Measurements from ENCODE around the gene CDH22. TPM values are rescaled to one million over a fixed set of nuclear protein-coding genes. Genes with fewer than 3 reads are reported as not detected.
A peak's percentile ranks its signal among the peaks of the same experiment; 100 is the strongest.

The CDH22 gene
- total and polyA plus RNA-seq, 5 donors from 2014 or later = not detected

DNA sequence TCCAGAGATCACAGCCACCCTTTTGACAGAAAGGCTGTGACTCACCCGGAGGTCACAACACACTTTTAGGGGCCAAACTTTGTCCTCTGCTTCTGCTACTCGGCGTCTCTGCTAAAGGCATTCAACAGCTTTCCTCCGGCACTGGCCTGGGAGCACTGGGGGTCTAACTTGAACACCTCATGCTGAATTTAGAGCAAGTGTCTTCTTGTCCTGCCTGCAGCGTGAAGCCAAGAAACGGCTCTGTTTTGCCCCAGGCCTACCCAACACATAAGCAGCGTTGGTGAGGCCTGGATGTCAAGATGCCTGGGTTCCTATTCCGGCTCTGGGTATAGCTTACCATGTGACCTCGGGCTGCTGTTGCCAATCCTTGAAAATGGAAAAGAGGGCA lies 2.3 kb downstream of the CDH22 start:
- peaks cover 31% of the 10 kb centered on the region for H3K27me3 ChIP-seq (ENCODE audit: control insufficient read depth, insufficient read depth, low read length)
- Mint-ChIP-seq H3K36me3 (no peaks in the 10 kb centered on the region), H3K9me3 (peaks cover 0 to 2% (median 0%) of the 10 kb centered on the region in 7 donors), H3K4me3 (no peak overlapping the region), H3K27ac (no peak overlapping the region), H3K27me3 (peaks cover 48% of the 10 kb centered on the region), H3K4me1 (peaks cover 0 to 19% (median 10%) of the 10 kb centered on the region in 4 donors)
- DNase-seq = no peak
- H3K4me1 ChIP-seq (ENCODE audit: control insufficient read depth, insufficient read depth, low read length, poor library complexity, severe bottlenecking) = peaks cover 20% of the 10 kb centered on the region
- no peak overlapping the region for H3K4me3 ChIP-seq (ENCODE audit: low read depth, low read length)
- no peaks in the 10 kb centered on the region for H3K36me3 ChIP-seq (ENCODE audit: control insufficient read depth, insufficient read depth, low read length)
- no peak for ATAC-seq (ENCODE audit: low read depth in 2 of 2)
- H3K9me3 ChIP-seq (ENCODE audit: control insufficient read depth in 2 of 2, low read length in 2 of 2) = no peaks in the 10 kb centered on the region
- no peak overlapping the region for H3K27ac ChIP-seq (ENCODE audit: insufficient read depth, low read length, poor library complexity, severe bottlenecking)

DNA sequence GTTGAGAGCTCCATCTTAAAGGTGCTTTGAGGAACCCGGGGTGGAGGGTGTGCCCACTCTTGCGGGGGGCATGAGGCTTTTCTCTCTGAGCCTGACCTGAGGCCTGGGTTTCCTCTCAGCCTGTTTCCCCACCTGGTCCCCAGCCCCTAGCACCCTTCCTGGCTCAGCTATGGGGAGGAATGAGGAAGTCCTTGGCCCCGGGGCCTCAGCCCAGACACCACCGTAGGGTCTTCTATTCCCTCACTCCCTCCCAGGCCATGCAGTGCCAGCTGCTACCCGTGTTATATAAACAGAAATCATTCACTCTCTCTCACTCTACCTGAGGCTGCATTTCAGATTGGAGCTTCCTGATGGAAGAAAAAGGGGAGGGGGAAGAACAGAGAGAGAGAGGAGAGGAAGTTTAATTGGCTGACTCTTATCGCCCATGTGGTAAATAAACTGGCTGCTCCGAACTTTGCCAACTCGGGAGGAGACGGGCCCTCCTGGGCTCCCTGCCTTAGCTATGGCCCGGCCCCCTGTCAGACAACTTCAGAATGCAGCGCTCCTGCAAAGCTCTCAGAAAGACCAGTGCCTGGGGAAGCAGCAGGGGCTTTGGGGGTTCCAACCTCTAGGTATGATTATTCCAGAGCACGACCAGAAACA lies 2.8 kb downstream of the CDH22 start:
- no peak overlapping the region for H3K4me3 ChIP-seq (ENCODE audit: low read depth, low read length)
- H3K27me3 ChIP-seq (ENCODE audit: control insufficient read depth, insufficient read depth, low read length) = peaks cover 26% of the 10 kb centered on the region
- DNase-seq (no peak), ATAC-seq (ENCODE audit: low read depth in 2 of 2) (no peak)
- Mint-ChIP-seq H3K36me3 (no peaks in the 10 kb centered on the region), H3K27me3 (peaks cover 42% of the 10 kb centered on the region), H3K4me3 (peak overlapping the region in 1 of 4 donors; percentile 34), H3K4me1 (peaks cover 0 to 19% (median 9%) of the 10 kb centered on the region in 4 donors), H3K27ac (no peak overlapping the region), H3K9me3 (peaks cover 0 to 2% (median 0%) of the 10 kb centered on the region in 7 donors)
- no peaks in the 10 kb centered on the region for H3K36me3 ChIP-seq (ENCODE audit: control insufficient read depth, insufficient read depth, low read length)
- no peak overlapping the region for H3K27ac ChIP-seq (ENCODE audit: insufficient read depth, low read length, poor library complexity, severe bottlenecking)
- no peaks in the 10 kb centered on the region for H3K9me3 ChIP-seq (ENCODE audit: control insufficient read depth in 2 of 2, low read length in 2 of 2)
- H3K4me1 ChIP-seq (ENCODE audit: control insufficient read depth, insufficient read depth, low read length, poor library complexity, severe bottlenecking) = peaks cover 20% of the 10 kb centered on the region

DNA sequence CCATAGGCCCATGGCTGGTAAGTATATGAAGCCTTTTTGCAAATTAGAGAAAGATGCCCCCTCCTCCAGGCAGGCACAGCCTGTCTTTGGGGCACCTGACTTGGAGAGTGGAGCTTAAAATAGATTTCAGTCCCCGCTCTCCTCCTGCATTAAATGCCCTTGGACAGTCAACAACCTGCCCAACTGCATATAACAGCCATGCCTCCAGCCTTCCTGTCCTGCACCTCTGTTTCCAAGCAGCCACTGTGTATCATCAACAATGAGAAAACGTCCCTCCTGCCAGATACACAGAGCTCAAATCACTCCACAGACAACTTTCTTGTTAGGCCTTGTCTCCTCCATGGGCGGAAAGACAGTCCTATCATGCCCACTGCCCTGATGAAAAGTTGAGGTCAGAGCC lies 3.4 kb downstream of the CDH22 start:
- no peaks in the 10 kb centered on the region for H3K36me3 Mint-ChIP-seq
- H3K27ac Mint-ChIP-seq = no peak overlapping the region
- DNase-seq (no peak), ATAC-seq (ENCODE audit: low read depth in 2 of 2) (no peak)
- H3K9me3 Mint-ChIP-seq = peaks cover 0 to 2% (median 0%) of the 10 kb centered on the region in 7 donors
- peaks cover 20% of the 10 kb centered on the region for H3K27me3 ChIP-seq (ENCODE audit: control insufficient read depth, insufficient read depth, low read length)
- no peak overlapping the region for H3K4me3 ChIP-seq (ENCODE audit: low read depth, low read length)
- H3K9me3 ChIP-seq (ENCODE audit: control insufficient read depth in 2 of 2, low read length in 2 of 2) = no peaks in the 10 kb centered on the region
- H3K4me1 Mint-ChIP-seq = peaks cover 0 to 17% (median 6%) of the 10 kb centered on the region in 4 donors
- no peak overlapping the region for H3K4me3 Mint-ChIP-seq
- no peak overlapping the region for H3K27ac ChIP-seq (ENCODE audit: insufficient read depth, low read length, poor library complexity, severe bottlenecking)
- no peaks in the 10 kb centered on the region for H3K36me3 ChIP-seq (ENCODE audit: control insufficient read depth, insufficient read depth, low read length)
- H3K27me3 Mint-ChIP-seq = peaks cover 36% of the 10 kb centered on the region
- H3K4me1 ChIP-seq (ENCODE audit: control insufficient read depth, insufficient read depth, low read length, poor library complexity, severe bottlenecking) = peaks cover 20% of the 10 kb centered on the region

DNA sequence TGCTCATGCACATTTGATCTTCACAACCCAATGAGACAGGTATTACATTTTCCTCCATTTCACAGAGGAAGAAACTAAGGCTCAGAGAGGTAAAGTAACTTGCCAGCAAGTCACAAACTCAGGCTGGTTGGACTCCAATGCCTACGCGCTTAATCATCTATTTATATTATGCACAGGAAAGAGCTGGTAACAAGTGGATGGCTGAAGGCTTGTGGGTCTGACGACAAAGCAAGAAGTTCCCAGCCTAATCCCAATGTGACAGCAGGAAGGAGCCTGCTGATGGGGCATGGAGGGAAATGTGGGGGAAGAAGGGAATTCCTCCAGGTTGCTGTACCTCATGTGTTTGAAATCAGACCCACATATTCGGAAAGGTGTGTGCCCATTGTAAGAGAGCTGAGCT lies 3.9 kb downstream of the CDH22 start:
- Histone ChIP-seq H3K4me3 (ENCODE audit: low read depth, low read length) (no peak overlapping the region), H3K36me3 (ENCODE audit: control insufficient read depth, insufficient read depth, low read length) (no peaks in the 10 kb centered on the region), H3K9me3 (ENCODE audit: control insufficient read depth in 2 of 2, low read length in 2 of 2) (no peaks in the 10 kb centered on the region), H3K4me1 (ENCODE audit: control insufficient read depth, insufficient read depth, low read length, poor library complexity, severe bottlenecking) (peaks cover 20% of the 10 kb centered on the region), H3K27ac (ENCODE audit: insufficient read depth, low read length, poor library complexity, severe bottlenecking) (no peak overlapping the region), H3K27me3 (ENCODE audit: control insufficient read depth, insufficient read depth, low read length) (peaks cover 17% of the 10 kb centered on the region)
- Mint-ChIP-seq H3K4me1 (peaks cover 0 to 13% (median 3%) of the 10 kb centered on the region in 4 donors), H3K36me3 (no peaks in the 10 kb centered on the region), H3K4me3 (peak overlapping the region in 1 of 4 donors; percentile 44), H3K27me3 (peaks cover 32% of the 10 kb centered on the region), H3K9me3 (no peaks in the 10 kb centered on the region), H3K27ac (no peak overlapping the region)
- no peak for DNase-seq
- no peak for ATAC-seq (ENCODE audit: low read depth in 2 of 2)

DNA sequence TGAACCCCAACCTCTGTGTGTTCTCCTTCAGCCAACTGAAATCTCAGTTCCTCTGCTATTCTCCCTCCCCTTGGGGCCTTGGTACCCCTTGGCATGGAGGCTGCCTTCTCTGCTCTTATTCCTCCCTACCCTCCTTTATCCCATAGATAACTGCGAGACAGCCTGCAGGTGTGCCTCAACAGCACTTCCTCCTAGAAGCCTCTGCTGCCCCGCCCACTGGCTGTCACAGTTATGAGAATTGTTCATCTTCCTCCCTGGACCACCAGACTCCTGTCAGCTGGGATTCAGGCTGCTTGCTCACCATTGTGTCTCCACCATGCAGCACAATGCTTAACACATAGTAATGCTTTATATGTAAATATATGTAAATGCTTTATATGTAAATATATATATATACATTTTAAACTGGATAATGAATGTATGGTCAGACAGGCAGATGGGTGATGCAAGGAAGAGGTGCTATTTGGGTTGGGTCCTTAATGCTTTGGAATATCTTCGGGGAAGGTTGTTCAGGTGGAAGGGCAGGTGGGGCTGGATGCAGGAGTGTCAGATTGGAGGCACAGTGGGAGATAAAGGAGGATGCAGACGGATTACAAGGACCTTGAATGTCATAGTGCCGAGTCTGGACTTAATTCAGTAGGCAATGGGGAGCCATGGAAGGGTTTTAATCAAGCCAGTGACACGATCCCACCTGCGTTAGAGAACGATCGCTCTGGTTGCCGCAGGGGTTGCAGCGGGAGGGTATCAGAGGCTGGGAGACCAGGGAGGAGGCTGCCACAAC lies 4.9 kb downstream of the CDH22 start:
- Mint-ChIP-seq H3K27me3 (peaks cover 22% of the 10 kb centered on the region), H3K4me3 (no peak overlapping the region), H3K36me3 (no peaks in the 10 kb centered on the region), H3K4me1 (peaks cover 0 to 10% (median 1%) of the 10 kb centered on the region in 4 donors), H3K9me3 (no peaks in the 10 kb centered on the region), H3K27ac (no peak overlapping the region)
- Histone ChIP-seq H3K4me3 (ENCODE audit: low read depth, low read length) (no peak overlapping the region), H3K36me3 (ENCODE audit: control insufficient read depth, insufficient read depth, low read length) (no peaks in the 10 kb centered on the region), H3K9me3 (ENCODE audit: control insufficient read depth in 2 of 2, low read length in 2 of 2) (no peaks in the 10 kb centered on the region), H3K27me3 (ENCODE audit: control insufficient read depth, insufficient read depth, low read length) (peaks cover 13% of the 10 kb centered on the region), H3K4me1 (ENCODE audit: control insufficient read depth, insufficient read depth, low read length, poor library complexity, severe bottlenecking) (peaks cover 15% of the 10 kb centered on the region), H3K27ac (ENCODE audit: insufficient read depth, low read length, poor library complexity, severe bottlenecking) (no peak overlapping the region)
- no peak for ATAC-seq (ENCODE audit: low read depth in 2 of 2)
- no peak for DNase-seq

DNA sequence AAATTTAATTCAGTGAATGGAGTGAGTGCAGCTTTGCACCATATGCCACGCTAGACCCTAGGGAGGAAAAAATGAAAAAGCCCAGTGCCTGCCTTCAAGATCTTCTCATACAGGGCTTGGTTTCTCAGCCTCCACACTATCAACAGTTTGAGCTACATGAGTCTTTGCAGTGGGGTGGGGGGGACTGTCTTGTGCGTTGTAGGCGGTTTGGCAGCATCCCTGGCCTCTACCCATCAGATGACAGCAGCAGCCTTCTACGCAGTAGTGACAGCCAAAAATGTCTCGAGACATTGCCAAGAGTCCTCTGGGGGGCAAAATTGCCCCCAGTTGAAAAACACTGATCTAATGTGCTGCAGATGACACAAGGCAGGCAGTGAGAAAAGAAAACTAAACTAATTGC lies 6.2 kb downstream of the CDH22 start:
- ATAC-seq (ENCODE audit: low read depth in 2 of 2) (no peak), DNase-seq (no peak)
- Mint-ChIP-seq H3K27me3 (peaks cover 22% of the 10 kb centered on the region), H3K4me1 (peaks cover 0 to 8% (median 1%) of the 10 kb centered on the region in 4 donors), H3K27ac (no peak overlapping the region), H3K9me3 (no peaks in the 10 kb centered on the region), H3K4me3 (no peak overlapping the region), H3K36me3 (no peaks in the 10 kb centered on the region)
- Histone ChIP-seq H3K27ac (ENCODE audit: insufficient read depth, low read length, poor library complexity, severe bottlenecking) (no peak overlapping the region), H3K4me3 (ENCODE audit: low read depth, low read length) (no peak overlapping the region), H3K36me3 (ENCODE audit: control insufficient read depth, insufficient read depth, low read length) (no peaks in the 10 kb centered on the region), H3K27me3 (ENCODE audit: control insufficient read depth, insufficient read depth, low read length) (peaks cover 13% of the 10 kb centered on the region), H3K4me1 (ENCODE audit: control insufficient read depth, insufficient read depth, low read length, poor library complexity, severe bottlenecking) (peaks cover 3% of the 10 kb centered on the region), H3K9me3 (ENCODE audit: control insufficient read depth in 2 of 2, low read length in 2 of 2) (no peaks in the 10 kb centered on the region)

DNA sequence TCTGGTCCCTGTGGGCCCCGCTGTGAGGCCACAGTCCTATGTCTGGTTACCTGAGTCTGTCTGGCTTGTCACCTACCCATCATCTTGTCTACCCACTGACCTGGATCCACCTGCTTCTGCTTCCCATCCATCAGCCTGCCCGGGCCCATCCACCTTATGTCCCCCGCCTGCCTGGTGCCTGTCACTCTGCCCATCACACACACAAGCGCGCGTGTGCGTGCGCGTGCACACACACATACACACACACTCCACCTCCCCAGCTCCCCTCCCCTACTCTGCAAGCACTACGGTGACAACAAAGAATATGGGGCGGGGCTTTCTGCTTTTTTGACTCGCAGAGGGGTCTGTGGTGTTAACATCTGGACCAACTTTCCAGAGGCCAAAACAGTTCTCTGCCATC lies 8.0 kb downstream of the CDH22 start:
- ATAC-seq (ENCODE audit: low read depth in 2 of 2) (no peak), DNase-seq (no peak)
- H3K27me3 Mint-ChIP-seq = peaks cover 17% of the 10 kb centered on the region
- no peaks in the 10 kb centered on the region for H3K4me1 Mint-ChIP-seq
- Histone ChIP-seq H3K9me3 (ENCODE audit: control insufficient read depth in 2 of 2, low read length in 2 of 2) (no peaks in the 10 kb centered on the region), H3K4me3 (ENCODE audit: low read depth, low read length) (no peak overlapping the region), H3K36me3 (ENCODE audit: control insufficient read depth, insufficient read depth, low read length) (no peaks in the 10 kb centered on the region), H3K4me1 (ENCODE audit: control insufficient read depth, insufficient read depth, low read length, poor library complexity, severe bottlenecking) (no peaks in the 10 kb centered on the region), H3K27me3 (ENCODE audit: control insufficient read depth, insufficient read depth, low read length) (peaks cover 7% of the 10 kb centered on the region), H3K27ac (ENCODE audit: insufficient read depth, low read length, poor library complexity, severe bottlenecking) (no peak overlapping the region)
- no peaks in the 10 kb centered on the region for H3K36me3 Mint-ChIP-seq
- H3K27ac Mint-ChIP-seq = no peak overlapping the region
- H3K4me3 Mint-ChIP-seq = no peak overlapping the region
- no peaks in the 10 kb centered on the region for H3K9me3 Mint-ChIP-seq

DNA sequence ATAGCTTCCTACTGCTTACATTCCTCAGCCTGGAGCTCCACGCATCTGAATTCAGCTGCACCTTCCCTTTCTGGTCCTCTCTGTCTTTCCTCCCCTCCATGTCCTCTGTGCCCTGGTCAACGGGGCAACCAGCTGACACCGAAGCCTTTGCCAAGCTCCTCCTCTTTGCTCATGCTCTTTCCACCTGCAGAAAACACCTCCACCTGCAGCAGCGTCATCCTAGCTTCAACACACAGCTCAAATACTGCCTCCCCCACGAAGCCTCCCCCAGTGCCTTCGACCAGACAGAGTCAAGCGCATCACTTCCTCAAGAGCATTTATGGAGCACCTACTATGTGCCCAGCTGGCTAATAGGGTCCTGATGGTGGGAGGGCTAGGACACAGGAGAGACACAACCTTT lies 9.2 kb downstream of the CDH22 start:
- DNase-seq = no peak
- H3K36me3 Mint-ChIP-seq = no peaks in the 10 kb centered on the region
- no peaks in the 10 kb centered on the region for H3K4me1 ChIP-seq (ENCODE audit: control insufficient read depth, insufficient read depth, low read length, poor library complexity, severe bottlenecking)

More for the DNA sequence above, 9.2 kb downstream of the CDH22 start:
- Mint-ChIP-seq H3K9me3 (no peaks in the 10 kb centered on the region), H3K27me3 (peaks cover 15% of the 10 kb centered on the region), H3K4me3 (no peak overlapping the region), H3K4me1 (no peaks in the 10 kb centered on the region), H3K27ac (no peak overlapping the region)
- Histone ChIP-seq H3K4me3 (ENCODE audit: low read depth, low read length) (no peak overlapping the region), H3K9me3 (ENCODE audit: control insufficient read depth in 2 of 2, low read length in 2 of 2) (no peaks in the 10 kb centered on the region), H3K27me3 (ENCODE audit: control insufficient read depth, insufficient read depth, low read length) (peaks cover 6% of the 10 kb centered on the region), H3K27ac (ENCODE audit: insufficient read depth, low read length, poor library complexity, severe bottlenecking) (no peak overlapping the region), H3K36me3 (ENCODE audit: control insufficient read depth, insufficient read depth, low read length) (no peaks in the 10 kb centered on the region)
- no peak for ATAC-seq (ENCODE audit: low read depth in 2 of 2)
